Sigmoid colon (tissue), 4 donors: ENCODE data around the gene NEK5.

Experiments
- CTCF ChIP-seq, 4 experiments: fragments of 450-650 bp in 3 of 4; fragments of 200-600 bp in 1 of 4; IDR thresholded peaks; one replicate each; pipeline ENCODE4 v1.5.1; 2016 to 2019; ENCODE audit warnings: antibody characterized with exemption in 4 of 4, mild to moderate bottlenecking in 3 of 4, moderate library complexity in 2 of 4
- EP300 ChIP-seq, 4 donors: sonication (generic); formaldehyde crosslinking; IDR thresholded peaks; one replicate each; pipeline ENCODE4 v1.6.1; 2017; ENCODE audit warnings: antibody characterized with exemption in 4 of 4
- POLR2A ChIP-seq, 2 donors: fragments of 450-650 bp; IDR thresholded peaks; one replicate each; pipeline ENCODE4 v1.6.1; 2016; ENCODE audit warnings: antibody characterized with exemption in 2 of 2, mild to moderate bottlenecking in 2 of 2, moderate library complexity in 2 of 2
- POLR2AphosphoS5 ChIP-seq, 4 donors: sonication (generic); formaldehyde crosslinking; IDR thresholded peaks; one replicate each; pipeline ENCODE4 v1.6.1; 2017; ENCODE audit warnings: antibody characterized with exemption in 4 of 4

GRCh38 chr13:52118095-52118494 lies 10.8 kb downstream of the NEK5 start:
- TF ChIP-seq POLR2A (IDR thresholded peaks at IDR 0.05): no peak
- TF ChIP-seq POLR2AphosphoS5 (IDR thresholded peaks at IDR 0.05): no peak
- TF ChIP-seq CTCF (IDR thresholded peaks at IDR 0.05): no peak
- TF ChIP-seq EP300 (IDR thresholded peaks at IDR 0.05): no peak
